NCI-H2107 treated with DMSO at 0.1 percent for 48 hours (cell line): ENCODE data around the gene SRBD1.
A peak's percentile ranks its signal among the peaks of the same experiment; 100 is the strongest.

Source experiments
- DNase-seq: peaks from one replicate; lab custom pipeline; 2025; ENCODE audit not compliant: unreplicated experiment; lab: John Stamatoyannopoulos, UW

The SRBD1 gene

GRCh38 chr2:45382744-45383143 lies 228.3 kb downstream of the SRBD1 start:
- no peak for DNase-seq

- no peak for DNase-seq
Measured at GRCh38 chr2:45380131-45380836, 230.8 kb downstream of the SRBD1 start.

DNA sequence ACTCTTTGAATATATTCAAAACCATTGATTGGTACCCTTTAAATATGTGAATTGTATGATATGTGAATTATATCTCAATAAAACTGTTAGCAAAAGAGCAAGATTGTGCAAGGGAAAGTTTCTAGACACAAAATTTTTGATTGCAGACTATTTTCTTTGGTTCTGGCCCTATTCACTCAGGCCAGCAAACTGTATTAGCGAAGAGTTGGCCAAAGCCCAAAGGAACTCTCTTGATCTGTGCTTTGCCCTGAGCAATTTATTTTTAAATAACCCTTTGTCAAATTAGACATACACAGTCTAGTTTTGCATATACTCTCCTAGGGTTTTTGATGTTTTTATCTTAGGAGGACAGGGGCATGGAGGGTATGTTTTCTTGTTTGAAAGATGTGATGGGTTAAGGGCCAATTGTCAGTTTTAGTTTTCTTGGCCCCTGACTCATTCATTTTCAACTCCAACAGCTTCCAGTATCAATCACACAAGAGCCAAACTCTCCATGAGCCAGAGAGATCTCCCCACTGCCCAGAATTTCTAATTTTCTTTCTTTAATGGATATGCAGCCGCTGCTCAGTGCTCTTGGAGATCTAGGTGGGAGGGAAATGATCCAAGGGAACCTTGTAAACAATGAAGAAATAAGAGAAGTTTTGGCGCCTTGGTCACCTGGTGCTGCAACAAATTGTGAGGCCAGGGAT lies 231.5 kb downstream of the SRBD1 start:
- DNase-seq = no peak

DNA sequence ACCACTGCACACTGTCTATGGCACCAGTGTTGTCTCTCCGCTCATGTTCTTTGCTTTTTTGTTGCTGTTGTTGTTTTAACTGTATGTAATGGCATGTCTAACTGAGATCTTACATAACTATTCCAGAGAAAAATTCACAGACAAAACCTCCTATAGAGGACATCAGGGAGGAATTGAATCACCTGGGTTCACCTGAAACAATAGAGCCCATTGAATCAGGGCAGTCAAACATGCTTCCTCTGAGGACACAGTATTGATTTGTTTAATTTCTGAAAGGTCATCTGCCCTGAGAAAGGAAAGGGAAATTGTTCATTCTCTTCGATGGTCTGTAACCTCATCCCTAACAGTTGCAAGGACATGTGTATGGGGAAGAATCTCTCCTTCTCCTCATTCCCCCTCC lies 237.5 kb downstream of the SRBD1 start:
- no peak for DNase-seq

DNA sequence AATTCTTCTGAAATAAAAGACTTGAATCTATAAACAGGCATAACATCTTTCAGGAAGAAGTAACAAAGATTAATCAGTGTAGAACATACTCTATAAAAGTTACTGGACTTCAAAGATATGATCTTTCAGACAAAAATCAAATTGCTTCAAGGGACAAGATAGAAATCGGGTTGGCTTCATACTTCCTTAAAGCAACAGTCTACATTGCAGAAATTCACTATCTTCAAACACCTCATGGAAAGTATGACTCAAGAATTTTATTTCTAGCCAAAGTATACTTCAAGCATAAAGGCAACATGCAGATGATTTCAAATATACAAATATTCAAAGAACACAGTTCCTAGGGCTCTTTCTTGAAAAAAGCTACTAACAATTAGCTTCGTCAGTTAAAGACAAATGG lies 240.7 kb downstream of the SRBD1 start:
- DNase-seq = no peak

DNA sequence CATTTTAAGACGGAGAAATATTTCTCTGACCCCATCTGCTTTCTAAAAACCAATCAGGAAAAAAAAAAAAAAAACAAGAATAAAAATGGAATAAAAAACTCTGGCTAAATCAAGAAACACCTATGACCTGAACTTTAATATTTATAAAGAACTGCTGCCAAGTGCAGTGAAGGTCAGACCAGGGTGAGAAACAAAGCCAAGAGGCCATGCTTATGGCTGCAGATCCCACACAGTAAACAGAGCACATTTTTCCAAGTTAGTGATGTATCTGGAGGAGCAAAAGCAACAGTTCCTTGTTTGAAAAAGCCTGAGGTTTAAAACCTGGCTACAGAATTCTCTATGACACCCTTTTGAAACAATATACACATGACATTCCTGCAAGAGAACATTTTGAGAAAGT lies 242.3 kb downstream of the SRBD1 start:
- no peak for DNase-seq

DNA sequence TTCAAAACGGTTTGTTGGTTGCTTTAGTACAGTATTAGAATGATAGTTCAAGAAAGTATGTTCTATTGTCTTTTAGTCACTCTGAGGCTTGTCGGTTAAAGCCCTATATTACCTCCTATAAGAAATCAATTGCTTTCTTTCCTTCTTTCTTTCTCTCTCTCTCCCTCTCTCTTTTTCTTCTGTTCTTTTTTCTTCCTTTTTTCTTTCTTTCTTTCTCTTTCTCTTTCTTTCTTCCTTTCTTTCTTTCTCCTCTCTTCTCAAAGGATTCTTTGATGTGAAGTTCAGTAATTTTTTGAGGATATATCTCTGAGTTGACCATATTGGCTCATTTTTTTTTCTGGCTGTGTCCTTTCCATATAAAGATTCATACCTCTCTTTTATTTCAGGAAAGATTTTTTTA lies 249.4 kb downstream of the SRBD1 start:
- DNase-seq = no peak

DNA sequence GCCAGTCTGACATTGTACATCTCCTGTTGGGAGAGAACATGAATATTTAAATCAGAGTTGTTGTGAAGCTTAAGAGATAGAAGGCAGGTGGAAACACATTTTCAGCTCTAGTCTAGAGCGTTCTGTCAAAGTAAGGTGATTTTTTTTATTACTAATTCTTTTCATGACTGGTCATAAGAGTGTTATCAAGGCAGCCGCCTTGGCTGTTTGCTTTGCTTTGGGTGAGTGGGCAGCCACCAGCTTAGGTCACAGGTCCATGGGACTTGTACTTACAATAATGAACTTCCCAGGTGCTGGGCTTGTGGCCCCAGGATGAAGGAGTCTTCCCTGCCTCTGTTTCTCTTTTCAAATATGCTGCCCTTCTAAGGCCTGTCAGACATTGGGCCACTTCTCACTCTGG lies 256.3 kb downstream of the SRBD1 start:
- no peak for DNase-seq

GRCh38 chr2:45353879-45354278 lies 257.2 kb downstream of the SRBD1 start:
- no peak for DNase-seq

- DNase-seq = no peak
Measured at GRCh38 chr2:45352506-45352905, 258.6 kb downstream of the SRBD1 start.

DNA sequence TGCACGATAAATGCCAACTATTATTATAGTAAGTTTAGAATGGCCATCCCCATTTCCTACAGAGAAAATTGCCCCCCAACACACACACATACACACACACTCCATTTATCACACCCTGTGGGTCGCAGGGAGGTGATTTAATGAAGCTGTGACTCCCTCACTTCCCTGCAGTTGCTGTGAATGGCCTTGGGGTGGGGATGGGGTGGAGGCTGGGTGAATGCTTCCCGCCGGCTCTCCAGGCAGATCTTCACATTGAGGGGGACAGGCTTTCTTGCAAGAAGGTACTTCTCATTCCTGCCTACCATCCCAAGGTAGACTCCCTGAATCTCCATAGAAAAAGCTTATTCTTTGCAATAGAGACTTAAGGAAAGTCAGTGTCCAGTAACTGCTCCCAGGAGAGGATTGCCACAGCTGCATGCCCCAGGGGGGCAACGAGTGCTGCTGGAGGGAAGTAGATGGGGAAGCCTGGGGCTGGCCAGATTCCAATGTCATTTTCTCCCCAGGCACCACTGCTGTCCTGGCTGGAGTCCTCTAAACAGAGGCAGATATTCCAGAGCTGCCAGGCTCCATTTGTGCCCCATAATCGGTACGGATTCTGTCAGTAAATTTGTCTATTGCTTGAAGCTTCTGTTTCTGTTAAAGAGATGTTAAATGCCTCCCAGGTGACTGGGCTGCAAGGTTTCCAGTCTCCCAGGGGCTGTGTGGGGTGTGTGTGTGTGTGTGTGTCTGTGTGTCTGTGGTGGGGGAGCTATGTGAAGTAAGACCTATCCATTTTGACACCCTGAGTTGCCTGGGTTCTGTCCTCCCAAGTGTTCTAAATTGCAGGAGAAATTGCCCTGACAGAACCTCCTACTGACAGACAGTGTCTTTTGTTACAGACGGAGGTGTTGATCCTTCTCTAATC lies 265.5 kb downstream of the SRBD1 start:
- DNase-seq = peak; percentile 7

DNA sequence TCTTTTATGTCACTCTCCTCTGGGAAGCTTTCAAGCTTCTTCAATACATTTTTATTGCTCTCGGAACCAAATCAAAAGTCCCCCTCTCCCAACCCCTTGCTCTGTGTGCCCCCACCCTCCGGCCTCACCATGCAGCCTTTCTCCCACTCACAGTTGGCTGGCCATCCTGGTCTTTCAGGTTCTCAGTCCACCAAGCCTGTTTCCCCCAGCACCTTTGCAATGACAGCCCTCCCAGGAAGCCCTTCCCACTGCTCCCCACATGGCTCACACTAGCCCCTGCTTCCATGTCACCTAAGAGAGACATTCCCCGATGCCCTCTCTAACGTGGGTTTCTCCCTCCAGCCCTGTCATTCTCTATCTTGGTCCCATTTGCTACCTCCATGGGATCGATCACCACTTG lies 266.6 kb downstream of the SRBD1 start:
- no peak for DNase-seq

GRCh38 chr2:45344071-45344470 lies 267.0 kb downstream of the SRBD1 start:
- DNase-seq = no peak

DNA sequence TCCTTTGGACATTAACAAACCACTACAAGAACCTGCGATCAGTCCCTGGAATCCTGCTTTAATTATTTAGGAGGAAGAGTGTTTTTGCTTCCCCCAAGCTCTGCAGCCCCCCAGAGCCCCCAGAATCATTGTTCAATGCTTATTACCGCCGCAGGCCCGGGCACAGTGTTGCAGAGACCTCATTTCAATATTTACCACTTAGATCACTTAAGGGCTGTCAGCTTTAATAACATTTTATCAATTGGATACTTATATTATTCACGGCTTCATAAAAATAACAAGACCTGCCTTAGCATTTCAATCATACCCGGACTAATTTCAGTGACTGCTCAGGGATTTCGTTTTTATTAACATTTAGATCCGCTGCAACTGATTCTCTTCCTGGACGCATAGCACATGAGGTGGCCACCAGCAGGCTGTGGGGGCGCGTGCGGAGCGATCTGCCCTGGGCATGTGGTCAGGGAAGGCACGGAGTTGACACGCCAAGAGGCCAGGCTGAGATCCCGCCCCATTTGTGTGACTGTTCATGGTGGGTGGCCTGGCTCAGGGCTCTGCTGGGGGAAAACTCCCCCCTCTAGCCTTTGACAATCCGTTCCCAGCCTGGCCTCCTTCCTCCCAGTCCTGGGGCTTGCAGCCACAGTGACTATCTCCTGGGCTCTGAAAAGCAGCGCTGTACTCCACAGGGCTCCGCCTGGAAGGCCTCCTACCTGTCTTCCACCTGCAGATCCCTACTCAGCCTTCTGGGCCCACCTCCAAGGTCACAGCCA lies 267.6 kb downstream of the SRBD1 start:
- DNase-seq = no peak

- DNase-seq = no peak
Measured at GRCh38 chr2:45340318-45340717, 270.7 kb downstream of the SRBD1 start.

DNA sequence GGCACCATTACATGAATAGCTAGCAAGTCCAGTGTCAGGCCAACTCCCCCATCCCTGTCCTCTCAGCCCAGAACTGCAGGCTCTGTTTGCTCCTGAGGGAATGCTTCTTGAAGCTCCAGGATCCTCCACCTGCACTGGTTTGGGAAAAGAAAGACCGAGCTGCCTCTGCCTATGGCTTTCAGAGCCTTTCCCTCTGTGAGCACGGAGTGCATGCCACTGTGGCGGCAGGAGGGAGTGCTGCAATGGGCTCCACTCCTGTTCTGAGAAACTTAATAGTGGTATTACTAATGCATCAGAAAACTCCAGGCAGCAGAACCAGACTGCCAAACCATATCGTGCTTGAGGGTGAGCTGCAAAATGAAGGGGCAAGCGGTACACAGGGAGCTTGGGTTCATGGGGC lies 271.8 kb downstream of the SRBD1 start:
- DNase-seq = no peak
